OCI-LY1 (cell line): Measurements from ENCODE around the gene MX2.

Experiments used
- CTCF ChIP-seq: fragments of 200-600 bp; sonication (generic), shearing (Covaris generic); IDR thresholded peaks from 2 replicates; pipeline ENCODE4 v1.5.1; 2017; ENCODE audit warnings: mild to moderate bottlenecking, antibody characterized with exemption, low read length, moderate library complexity, mixed read lengths
- EZH2 ChIP-seq: fragments of 200-600 bp; sonication (generic), shearing (Covaris generic); IDR thresholded peaks from 2 replicates; pipeline ENCODE4 v1.8.0; 2017; ENCODE audit warnings: borderline replicate concordance, mixed run types, mild to moderate bottlenecking, antibody characterized with exemption, low read length, moderate library complexity, mixed read lengths

GRCh38 chr21:41369920-41370839, 8.4 kb downstream of the MX2 start:
- TF ChIP-seq CTCF: no peak
- TF ChIP-seq EZH2: no peak
